A673 (cell line): ENCODE results near the gene GYS1.

ENCODE experiments used
- EZH2 ChIP-seq: fragments of 200-600 bp; sonication (generic); IDR thresholded peaks from 2 replicates; pipeline ENCODE4 v1.6.1; 2017; ENCODE audit warnings: borderline replicate concordance, low read depth, mild to moderate bottlenecking, mixed read lengths, antibody characterized with exemption, low read length; ENCODE audit not compliant: poor library complexity, severe bottlenecking
- TF ChIP-seq, protein P1 (sequence below): fragments of 300-800, 200-600 bp; sonication (generic); conservative IDR thresholded peaks from 2 replicates; pipeline ENCODE4 v1.5.1; 2017; ENCODE audit warnings: low read depth, mild to moderate bottlenecking, antibody characterized with exemption, low read length, moderate library complexity, mixed read lengths

DNA sequence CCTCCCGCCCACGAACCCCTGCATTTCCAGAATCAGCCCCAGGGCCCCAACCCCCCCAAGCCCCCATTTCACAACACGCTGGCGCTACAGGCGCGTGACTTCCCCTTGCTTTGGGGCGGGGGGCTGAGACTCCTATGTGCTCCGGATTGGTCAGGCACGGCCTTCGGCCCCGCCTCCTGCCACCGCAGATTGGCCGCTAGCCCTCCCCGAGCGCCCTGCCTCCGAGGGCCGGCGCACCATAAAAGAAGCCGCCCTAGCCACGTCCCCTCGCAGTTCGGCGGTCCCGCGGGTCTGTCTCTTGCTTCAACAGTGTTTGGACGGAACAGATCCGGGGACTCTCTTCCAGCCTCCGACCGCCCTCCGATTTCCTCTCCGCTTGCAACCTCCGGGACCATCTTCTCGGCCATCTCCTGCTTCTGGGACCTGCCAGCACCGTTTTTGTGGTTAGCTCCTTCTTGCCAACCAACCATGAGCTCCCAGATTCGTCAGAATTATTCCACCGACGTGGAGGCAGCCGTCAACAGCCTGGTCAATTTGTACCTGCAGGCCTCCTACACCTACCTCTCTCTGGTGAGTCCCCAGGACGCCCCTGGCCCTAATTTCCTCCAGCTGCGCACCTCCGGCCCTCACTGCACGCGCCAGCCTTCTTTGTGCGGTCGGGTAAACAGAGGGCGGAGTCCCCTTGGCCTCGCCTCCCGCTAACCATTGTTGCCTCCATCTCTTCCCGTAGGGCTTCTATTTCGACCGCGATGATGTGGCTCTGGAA, 27.9 kb downstream of the GYS1 start, which contains the start of gene FTL:
- TF ChIP-seq, protein P1, sequence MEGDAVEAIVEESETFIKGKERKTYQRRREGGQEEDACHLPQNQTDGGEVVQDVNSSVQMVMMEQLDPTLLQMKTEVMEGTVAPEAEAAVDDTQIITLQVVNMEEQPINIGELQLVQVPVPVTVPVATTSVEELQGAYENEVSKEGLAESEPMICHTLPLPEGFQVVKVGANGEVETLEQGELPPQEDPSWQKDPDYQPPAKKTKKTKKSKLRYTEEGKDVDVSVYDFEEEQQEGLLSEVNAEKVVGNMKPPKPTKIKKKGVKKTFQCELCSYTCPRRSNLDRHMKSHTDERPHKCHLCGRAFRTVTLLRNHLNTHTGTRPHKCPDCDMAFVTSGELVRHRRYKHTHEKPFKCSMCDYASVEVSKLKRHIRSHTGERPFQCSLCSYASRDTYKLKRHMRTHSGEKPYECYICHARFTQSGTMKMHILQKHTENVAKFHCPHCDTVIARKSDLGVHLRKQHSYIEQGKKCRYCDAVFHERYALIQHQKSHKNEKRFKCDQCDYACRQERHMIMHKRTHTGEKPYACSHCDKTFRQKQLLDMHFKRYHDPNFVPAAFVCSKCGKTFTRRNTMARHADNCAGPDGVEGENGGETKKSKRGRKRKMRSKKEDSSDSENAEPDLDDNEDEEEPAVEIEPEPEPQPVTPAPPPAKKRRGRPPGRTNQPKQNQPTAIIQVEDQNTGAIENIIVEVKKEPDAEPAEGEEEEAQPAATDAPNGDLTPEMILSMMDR = no peak
- no peak for TF ChIP-seq EZH2
